Activated CD4-positive, alpha-beta T cell treated with anti-CD3 and anti-CD28 coated beads, Interleukin-2, amount 50 U/mL, for 1 hour (primary cell): Measurements from ENCODE around the gene TPRA1.

Experiments
- DNase-seq: peaks from one replicate; pipeline ENCODE4 v3.0.0-alpha.2; 2020

The TPRA1 gene

DNA sequence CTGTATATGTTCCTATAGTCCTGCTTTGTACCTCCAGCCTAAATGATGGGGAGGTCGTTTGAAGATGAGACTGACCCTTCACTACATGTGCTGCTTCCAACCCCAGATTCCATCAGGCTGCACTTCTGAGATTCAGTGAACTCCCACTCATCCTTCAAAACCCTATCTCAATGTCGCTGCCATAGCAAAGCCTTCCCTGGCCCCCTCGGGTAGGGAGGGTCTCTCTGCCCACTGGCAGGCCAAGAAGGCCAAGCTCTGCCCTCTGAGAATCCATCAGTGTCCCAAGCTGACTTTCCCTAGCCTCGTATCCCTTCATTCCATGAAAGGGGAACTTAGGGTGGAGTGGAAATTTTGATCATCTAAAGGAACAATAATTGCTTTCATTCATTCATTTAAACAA, 35.4 kb downstream of the TPRA1 start:
- DNase-seq = no peak

DNA sequence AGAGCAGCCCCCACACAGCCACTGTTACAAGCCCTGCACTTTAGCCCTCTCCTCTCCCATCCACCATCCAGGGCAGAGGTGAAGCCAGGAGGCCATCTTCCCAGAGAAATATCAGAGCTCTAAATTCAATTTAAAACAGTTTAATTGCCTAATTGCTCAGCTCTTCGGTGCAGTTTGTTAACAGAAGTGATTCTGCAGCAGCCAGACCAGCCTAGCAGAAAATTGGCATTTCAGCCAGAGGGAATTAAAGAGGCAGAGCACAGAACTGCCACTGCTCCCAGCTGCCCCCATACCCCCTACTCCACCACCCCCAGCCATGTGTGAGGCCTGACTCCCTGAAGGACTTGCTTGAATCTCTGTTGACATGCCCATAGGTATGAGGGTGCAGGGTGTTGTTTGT, 38.5 kb downstream of the TPRA1 start:
- DNase-seq = no peak

DNA sequence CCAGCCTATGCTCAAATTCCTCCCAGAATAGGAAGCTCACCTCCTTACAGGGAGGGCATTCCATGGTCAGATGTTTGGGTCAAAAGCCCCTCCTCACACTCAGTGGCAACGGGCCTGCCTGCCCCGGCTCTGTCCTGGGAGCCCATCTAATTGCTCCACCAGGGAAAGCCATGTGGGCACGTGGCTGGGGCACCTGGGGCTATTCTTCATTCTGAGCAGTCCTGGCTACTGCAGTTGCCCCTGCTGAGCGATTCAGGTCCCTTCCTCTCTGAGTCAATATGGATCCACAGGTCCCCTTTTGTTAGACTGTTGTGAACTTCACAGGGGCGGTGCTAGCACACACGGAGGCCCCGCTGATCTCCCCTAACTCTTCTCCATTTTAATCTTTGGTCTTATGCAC, 39.4 kb downstream of the TPRA1 start:
- DNase-seq = no peak

DNA sequence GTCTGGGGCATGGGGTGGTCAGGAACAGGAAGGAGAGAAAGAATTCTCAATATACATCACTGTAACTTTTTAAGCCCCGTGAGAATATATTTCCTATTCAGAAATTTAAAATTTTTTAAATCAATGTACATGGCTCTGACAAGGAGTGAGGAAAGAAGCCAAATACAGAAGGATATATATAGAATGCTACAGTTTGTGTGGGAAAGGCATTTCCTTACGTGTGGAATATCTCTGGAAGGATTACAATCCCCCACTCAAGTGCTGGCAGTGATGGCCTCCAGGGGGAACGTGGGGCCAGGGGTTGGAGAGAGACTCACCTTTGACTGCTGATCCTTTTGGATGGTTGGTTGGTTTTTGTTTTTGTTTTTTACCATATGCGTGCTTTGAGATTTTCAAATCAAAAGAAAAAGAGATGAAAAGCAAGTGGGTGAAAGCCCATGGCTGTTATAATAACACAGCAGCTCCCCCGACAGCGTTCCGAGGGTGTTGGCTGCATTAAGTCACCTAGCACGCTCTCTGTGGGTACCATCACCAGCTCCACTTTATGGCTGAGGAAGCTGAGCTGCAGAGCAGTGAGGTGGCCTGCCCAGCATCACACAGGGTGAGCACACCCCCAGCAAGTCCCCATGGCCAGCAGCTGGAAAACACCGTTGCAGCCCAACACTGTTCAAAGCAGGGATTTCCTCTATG, 39.9 kb downstream of the TPRA1 start:
- no peak for DNase-seq

DNA sequence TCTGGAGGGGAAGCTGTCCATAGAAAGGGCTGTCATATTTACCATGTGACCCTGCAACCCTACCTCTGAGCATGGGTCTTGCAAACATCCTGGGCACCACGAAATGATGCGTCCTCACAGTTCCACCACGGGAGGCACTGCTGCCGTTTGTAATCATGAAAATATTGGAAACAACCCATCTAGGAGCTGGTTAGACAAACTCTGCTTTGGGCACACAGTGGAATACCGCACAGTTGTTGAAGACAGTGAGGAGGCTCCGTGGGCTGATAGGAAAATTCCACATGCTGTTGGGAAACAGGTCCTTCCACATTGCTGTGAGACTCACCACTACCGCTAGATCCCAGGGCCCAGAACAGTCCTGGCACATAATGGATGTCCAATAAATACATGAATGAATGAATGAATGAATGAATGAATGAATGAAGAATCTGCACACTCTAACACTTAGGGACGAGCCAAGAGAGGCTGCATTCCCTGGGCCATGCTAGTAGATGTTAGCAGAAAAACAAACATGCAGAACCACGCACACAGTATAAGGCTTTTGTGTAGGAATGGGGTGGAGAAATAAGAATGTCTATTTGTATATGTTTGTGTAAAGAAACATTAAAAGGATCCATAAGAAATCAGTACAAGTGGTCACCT, 40.6 kb downstream of the TPRA1 start:
- DNase-seq = no peak

DNA sequence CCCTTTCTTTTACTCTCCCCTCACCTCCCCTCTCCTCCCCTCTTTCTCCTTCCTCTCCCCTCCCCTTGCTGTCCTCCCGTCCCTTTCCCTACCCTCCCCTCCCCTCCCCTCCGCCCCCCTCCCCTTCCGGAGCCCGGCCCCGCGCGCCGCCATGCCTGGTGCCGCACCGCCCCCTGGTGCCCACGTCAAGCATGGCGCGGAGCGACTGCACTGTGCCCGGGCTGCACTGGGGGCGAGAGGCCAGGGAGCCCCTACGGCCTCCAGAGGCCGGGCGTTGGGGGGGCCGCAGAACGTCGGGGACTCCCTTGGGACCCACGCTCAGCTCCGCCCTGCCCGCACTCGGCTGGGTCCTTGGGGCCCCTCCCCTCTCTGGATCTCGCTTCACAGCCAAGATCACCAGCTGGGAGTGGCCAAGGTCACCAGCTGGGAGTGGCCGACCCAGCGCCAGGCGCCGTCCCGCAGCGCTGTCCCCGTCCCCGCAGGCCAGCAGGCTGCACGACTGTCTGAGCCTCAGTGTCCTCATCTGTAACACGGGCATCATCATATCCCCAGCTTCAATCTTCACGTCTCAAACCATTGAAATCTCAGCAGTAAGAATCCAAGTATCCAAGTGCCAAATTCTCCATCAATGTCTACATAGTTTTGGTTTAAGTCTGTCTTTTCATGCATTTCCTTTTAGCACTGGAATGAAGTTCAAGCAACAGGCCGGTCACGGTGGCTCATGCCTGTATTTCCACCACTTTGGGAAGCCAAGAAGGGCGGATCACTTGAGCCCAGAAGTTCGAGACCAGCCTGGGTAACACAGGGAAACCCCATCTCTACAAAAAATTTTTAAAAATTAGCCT, 42.5 kb downstream of the TPRA1 start:
- peak; percentile 74 for DNase-seq

DNA sequence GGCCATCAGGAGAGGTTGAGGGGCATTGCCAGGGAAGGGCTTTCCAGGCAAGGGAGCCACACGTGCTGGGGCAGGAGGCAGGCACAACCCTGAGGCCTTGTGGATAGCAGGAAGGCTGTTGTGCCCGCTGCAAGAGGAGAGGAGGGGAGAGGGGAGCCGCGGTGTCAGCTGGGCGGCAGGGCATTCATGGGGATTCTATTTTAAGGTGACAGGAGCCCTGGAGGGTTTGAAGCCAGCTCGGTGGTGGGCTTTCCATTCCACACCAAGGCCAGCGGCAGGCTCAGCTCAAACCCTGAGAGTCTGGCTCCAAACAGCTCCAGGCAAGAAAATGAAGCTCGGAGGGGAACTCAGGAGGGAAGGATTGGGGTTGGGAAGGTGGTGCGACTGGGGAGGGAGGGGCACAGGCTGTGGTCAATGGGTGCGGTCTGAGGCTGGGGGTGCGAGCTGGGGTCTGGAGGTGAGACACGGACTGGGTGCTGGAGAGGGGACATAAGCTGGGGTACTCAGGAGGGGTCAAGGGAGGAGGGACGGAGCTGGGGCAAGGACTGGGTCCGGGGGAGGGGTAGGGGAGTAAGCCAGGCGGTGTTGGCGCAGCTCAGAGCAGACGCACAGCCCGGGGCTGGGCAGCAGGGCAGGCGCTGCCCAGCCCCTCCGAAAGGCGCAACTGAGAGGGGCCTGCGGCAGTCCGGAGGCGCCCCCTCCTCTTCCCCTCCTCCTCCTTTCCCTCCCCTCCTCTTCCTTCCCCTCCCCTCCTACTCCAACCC, 43.4 kb downstream of the TPRA1 start:
- DNase-seq = no peak

DNA sequence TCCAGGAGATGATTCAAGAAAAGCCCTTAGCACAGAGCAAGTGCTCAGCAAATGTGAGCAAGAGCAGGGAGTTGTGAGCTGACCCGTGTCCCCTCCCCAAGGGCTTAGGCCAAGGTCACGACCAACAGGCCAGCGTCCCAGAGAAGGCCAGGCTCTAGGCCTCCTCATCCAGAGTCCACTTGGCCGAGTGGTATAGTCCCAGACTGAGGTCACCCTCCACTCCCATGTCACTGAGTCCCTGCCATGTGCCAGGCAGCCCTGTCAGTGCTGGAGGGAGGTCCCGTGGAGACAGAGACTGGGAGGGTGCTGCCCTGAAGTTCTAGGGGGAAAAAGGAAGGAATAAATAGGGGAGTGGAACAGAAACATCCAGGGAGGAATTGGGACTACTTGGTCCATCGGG, 44.0 kb downstream of the TPRA1 start:
- DNase-seq = no peak

DNA sequence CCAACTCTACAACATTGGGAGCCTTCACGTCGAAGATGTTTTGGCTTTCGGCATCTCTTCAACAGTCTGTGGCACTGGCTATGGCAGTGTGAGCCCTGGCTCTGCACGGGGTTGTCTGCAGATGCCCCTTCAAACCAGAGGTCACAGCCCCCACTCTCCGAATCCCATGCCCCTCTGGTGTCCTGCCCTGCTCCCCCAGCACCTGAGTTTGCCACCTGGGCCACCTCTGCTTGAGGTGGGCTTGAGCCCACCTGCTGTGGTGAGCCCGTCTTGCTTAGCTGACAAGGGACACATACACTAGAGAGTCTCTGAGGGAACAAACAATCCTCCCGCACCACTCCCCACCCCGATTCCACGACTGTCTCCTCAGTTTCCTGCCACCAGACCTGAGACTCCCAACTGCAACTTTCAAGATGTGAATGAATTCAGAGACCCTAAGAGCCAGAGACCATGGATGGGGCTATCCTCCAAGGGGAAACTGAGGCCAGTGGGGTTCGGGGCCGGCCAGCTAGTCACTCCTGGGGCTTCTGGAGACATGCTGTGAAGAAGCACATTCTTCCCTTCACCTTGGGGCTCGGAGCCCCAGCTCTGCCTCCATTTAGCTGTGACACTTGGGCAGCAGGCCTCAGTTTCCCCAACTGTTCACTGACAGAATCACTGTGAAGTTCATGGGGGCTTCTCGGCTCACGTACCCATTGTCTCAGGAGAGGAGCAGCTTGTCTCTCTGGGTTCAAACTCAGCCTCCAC, 44.6 kb downstream of the TPRA1 start:
- DNase-seq = no peak

DNA sequence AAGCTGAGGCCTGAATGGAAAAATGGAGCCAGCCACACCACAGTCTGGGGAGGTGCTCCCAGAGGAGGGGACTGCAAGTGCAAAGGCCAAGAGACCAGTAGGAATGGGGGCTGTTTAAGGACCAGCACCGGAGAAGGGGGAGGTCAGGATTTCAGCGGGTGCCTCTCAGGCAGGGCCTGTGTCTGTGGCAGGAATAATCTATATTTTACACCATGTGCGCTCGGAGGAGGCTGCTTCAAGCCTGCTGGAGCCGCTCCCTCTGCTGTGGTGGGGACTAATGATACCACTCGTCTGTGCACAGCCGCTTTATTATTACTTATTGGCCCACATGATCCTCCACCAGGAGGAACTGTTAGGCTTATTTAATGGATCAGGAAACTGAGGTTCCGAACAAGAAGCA, 45.3 kb downstream of the TPRA1 start:
- no peak for DNase-seq

DNA sequence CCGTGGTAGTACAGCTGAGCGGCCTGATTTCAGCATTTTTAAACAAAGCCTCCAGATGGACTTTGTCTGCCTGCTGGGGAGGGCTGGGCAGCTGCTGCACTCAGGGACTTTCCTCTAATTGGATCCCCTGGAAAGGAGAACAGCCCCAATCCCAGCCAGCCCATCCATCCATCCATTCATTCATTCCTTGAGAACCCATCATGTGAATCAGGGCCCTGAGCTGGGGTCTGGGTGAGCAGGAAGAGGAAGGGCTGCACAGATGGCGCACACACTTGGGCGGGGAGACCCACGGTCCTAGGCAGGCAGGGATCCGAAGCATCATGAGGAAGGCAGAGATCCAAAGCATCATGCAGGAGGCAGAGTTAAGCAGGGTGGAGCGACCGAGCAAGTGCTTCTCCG, 45.7 kb downstream of the TPRA1 start:
- no peak for DNase-seq

DNA sequence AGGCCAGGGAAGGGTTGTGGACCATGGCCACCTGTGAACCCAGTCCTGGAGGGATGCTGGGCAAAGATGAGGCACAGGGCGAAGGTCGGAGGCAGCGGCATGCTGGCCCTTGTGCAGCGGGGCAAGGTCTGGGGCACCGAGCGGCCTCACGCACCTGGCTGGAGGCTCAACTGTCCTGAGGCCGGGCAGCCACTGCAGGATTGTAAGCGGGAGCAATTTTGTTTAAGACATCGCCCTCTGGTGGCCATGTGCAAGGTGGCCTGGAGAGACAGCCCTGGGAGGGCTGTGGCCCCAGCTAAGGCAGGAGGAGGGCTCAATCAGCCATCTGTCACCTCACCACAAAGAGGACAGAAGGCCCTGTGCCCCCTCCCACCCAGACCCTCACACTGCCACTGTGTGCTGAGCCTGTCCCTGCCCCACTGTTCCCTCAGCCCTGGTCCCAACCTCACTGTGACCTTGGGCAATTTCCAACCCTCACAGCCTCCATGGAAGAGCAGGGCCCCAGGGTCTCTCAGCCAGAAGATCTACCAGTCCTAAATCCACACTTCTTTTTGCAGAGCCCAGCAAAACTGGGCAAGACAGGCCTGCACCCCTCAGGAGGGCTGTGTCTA, 46.2 kb downstream of the TPRA1 start:
- peak; percentile 63 for DNase-seq

DNA sequence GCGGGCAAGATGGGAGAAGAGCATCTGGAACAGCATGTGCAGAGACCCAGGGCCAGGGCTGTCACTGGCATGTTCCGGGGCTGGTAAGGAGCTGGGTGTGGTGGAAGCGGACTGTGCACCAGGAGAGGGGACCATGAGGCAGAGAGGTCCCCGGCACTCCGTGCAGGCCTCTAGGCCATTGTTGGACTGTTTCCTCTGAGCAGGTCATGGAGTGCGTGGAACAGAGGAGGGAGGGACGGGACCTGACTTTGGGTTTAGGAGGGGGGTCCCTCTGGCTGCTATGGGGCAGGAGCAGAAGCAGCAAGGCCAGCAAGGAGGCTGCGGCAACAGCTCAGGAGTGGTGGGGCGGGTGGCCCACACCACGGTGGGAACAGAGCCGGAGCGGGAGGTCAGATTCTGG, 47.1 kb downstream of the TPRA1 start:
- DNase-seq = no peak

DNA sequence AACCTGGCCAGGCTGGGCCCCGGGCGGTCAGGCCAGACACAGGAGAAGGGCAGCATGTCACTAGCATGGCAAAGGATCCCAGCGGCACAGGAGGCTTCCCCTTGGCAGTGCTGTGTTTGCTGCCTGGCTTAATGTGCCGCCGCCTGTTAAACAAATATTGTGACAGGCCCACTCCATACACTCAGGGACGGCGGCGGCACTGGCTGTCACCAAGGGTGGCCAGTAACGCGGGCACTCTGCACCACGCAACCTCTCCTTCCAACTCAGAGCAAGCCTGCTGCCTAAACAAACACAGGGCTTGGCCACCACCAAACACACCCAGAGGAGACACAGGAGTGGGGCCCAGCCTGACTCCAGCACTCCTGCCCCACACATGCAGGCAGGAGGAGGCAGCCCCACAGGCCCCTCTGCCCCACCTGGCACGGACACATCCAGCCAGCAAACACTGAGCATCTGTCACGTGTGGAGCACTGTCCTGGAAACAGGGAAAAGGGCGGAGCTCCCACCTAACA, 48.0 kb downstream of the TPRA1 start:
- DNase-seq = no peak

DNA sequence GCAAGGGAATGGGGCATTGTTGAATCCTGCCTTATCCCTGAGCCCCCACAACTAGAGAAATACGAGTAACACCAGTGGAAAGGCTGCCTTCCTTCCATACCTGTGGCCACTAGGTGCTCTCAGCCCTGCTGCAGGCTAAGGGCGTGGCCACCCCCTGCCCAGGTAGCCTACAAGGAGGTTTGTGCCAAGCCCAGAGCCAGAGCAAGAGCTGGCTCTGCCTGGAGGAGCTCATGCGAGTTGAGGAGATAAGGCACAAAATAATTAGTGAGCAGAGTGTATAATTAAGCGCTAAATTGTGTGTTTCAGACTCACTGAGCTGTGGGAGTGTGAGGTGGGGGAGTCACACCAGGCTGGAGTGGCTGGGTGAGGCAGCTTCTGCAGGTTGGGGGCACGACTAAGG, 49.2 kb downstream of the TPRA1 start:
- no peak for DNase-seq

DNA sequence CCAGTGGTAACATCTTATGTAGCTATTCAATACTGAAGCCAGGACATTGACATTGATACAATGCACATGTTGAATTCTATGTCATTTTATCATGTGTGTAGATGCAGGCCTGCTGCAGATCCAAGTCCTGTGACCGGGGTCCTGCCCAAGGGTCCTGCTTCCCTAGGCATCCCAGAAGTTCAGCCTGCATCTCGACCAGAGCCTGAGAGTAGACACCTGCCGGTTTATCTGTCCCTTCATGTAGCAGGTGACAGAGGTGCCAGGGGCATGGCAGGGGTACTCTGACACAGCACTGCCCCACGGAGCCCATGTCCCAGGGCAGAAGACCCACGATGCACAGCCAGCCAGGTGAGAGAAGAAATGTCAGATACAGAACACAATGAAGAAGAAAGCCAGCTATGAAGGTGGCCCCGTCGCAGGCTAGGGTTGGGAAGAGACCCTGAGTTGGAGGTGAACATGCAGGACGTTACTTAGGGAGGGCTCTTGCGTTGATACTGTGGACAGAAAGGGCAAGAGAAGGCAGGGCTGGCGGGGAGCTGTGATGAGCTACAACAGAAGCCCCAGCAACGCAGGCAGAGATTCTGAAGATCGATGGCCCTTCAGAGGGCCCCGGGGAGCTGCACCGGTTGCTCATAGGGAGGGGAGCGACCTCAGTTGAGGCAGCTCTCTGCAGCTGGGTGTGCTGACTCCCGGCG, 51.0 kb downstream of the TPRA1 start:
- no peak for DNase-seq

DNA sequence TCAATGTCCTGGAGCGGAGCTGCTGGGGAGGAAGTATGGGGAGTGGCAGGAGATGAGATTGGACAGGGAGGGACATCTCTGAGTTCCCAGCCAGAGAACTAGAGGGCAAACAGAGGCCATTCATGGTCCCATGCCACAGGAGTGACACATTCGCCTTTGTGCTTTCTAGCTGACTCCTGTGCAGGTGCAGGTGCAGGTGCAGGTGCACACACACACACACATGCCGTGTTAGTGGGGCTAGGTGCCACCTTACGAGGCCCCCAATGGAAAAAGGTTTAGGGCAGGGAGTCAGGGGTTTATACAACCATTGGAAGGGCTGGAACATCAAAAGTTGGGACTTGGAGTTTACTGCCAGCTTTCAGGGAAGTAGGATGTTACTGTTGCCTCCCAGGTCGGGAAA, 52.0 kb downstream of the TPRA1 start:
- no peak for DNase-seq

DNA sequence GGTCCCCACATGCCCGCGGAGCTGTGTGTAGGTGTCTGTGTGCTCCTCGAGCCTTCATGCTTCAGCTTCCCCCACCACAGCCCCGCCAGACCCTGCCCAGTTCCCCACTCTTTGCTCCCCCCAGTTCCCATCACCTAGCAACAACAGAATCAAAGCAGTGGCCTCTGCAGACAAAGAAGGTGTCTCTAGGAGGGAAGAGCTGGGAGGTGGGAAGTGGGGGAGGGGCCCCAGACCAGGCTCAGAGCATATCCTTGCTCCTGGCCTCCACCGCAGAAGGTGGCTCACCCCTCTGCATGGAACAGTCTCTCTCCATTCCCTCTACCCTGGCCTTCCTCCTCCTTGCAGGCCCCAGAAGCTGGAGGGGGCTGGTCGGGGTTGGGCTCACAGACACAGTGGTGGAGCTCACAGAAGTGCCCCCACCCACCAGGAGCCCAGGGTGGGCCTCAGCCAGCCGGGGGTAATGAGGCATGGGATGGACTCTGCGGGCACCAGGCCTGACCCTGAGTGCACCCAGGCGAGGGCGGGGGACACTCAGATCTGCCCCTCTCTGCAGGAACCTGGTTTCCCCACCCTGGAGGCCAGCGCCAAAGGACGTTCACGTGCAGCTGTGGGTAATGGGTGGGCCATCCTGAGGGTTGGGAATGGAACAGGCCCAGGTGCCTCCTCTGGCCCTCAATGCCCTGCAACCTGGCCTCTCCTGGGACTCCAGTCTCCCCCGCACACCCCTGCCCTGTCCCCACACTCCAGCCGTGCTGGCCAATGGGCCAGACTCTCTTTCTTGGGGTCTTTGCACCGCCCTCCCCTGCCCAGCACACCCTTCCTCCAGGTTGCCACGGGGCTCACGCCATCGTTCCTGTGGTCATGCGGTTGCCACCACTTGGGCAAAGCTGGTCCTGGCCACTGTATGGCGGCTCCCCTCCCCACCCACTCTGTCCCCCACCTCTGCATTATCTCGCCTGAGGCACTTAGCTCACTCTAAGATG, 53.4 kb downstream of the TPRA1 start:
- DNase-seq = no peak

DNA sequence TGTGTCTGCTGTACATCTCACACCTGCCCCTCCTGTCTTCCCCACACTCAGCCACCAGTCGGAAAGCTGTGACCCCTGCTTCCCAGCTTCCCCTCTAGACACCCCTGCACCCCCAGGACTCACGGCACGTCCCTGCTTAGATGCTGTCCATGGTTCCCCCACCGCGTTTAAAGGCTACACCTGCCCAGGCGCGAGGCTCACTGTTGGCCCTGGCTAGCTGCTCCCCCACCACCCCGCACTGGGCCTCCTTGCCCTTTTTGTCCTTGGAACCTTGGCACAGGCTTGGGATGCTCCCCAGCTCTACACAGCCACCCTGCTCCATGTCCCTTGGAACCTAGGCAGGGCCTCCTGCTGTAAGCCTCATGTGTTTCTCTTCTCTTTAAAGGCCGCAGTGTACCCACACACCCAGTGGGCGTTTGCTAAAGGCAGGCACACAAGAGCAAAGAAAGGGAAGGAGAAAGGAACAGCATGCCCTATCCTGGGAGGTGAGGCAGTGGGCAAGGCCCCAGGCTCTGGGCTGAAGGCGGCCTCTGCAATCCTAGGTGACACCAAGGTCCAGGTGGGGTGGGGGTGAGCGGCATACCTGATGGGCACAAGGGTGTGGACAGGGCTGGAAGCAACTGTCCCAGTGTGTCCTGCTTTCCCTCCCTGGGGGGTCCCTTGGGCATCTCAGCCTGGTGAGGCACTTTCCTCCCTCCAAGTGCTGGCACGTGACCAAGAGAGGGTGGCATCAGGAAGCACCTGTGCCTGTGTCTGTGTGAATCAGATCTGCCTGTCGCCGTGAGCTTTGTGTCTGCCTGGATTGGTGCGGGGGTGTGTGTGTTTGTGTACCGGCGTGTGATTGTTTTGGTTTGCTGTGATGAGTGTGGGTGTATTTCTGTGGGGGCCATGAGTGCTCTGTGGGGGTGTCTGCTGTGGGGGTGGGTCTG, 54.4 kb downstream of the TPRA1 start:
- DNase-seq = no peak
